Tibial artery (tissue), 4 donors: ENCODE results near the gene ZNF524.

Experiments
- DNase-seq, 2 donors: peaks; one replicate each; pipeline ENCODE4 v3.0.0-alpha.2; 2019
- H3K27ac ChIP-seq, 2 donors: fragments of 200-600 bp; sonication (generic) in 1 of 2; 1 replicate in 1 of 2; 2 replicates in 1 of 2; pipeline ENCODE4 v1.5.1; 2018 to 2019; ENCODE audit warnings: mild to moderate bottlenecking in 1 of 2
- H3K27me3 ChIP-seq, 2 donors: fragments of 200-600 bp; sonication (generic) in 1 of 2; one replicate each; pipeline versions ENCODE4 v1.5.1 to v1.6.0; 2016 to 2019
- H3K36me3 ChIP-seq, 3 donors: fragments of 200-600 bp; sonication (generic) in 2 of 3; one replicate each; pipeline ENCODE4 v1.5.1; 2016 to 2019; ENCODE audit warnings: mild to moderate bottlenecking in 2 of 3
- H3K4me1 ChIP-seq, 4 donors: fragments of 200-600 bp; sonication (generic) in 2 of 4; 1 replicate in 3 of 4; 2 replicates in 1 of 4; pipeline ENCODE4 v1.5.1; 2016 to 2019
- H3K4me3 ChIP-seq, 2 donors: fragments of 200-600 bp; sonication (generic) in 1 of 2; 1 replicate in 1 of 2; 2 replicates in 1 of 2; pipeline ENCODE4 v1.5.1; 2018 to 2019; ENCODE audit warnings: mild to moderate bottlenecking in 2 of 2
- H3K9me3 ChIP-seq, 3 donors: fragments of 200-600 bp; sonication (generic) in 1 of 3; one replicate each; pipeline ENCODE4 v1.5.1; 2016 to 2019
- intact Hi-C: fragments of 100-400 bp; cut with DNase I; formaldehyde crosslinking; loops from one replicate; pipeline ENCODE4 v1.15.0; 2023; ENCODE audit warnings: low total_unique reads
- TF ChIP-seq, protein P1 (sequence below), 2 experiments: fragments of 200-600 bp in 1 of 2; fragments of 450-650 bp in 1 of 2; IDR thresholded peaks; one replicate each; pipeline ENCODE4 v1.5.1; 2017 to 2019; ENCODE audit warnings: antibody characterized with exemption in 2 of 2, mild to moderate bottlenecking in 1 of 2, moderate library complexity in 1 of 2

ZNF524 gene

DNA sequence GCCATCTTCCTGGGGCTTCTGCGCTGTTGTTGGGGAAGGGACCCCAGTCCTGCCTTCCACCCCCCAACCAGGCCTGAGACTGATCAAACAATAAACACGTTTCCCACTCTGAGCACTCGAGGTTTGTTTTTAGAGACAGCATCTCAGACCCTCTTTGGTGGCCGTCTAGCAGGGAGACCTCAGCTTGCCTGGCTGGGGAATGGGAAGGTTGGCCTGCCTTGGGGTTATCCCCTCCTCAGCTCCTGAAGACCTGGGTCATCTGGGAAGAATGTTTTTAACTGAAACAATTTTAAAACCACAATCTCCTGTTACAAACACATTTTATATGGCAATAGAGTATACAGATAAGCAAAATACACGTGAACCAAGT, 45.4 kb downstream of the ZNF524 start:
- intact Hi-C loops: no loop called here
- peaks cover 0 to 72% (median 48%) of the 10 kb centered on the region in 4 donors for H3K4me1 ChIP-seq
- no peaks in the 10 kb centered on the region for H3K9me3 ChIP-seq
- no peak overlapping the region for H3K27ac ChIP-seq
- H3K27me3 ChIP-seq: no peaks in the 10 kb centered on the region
- no peak overlapping the region for H3K4me3 ChIP-seq
- TF ChIP-seq, protein P1, sequence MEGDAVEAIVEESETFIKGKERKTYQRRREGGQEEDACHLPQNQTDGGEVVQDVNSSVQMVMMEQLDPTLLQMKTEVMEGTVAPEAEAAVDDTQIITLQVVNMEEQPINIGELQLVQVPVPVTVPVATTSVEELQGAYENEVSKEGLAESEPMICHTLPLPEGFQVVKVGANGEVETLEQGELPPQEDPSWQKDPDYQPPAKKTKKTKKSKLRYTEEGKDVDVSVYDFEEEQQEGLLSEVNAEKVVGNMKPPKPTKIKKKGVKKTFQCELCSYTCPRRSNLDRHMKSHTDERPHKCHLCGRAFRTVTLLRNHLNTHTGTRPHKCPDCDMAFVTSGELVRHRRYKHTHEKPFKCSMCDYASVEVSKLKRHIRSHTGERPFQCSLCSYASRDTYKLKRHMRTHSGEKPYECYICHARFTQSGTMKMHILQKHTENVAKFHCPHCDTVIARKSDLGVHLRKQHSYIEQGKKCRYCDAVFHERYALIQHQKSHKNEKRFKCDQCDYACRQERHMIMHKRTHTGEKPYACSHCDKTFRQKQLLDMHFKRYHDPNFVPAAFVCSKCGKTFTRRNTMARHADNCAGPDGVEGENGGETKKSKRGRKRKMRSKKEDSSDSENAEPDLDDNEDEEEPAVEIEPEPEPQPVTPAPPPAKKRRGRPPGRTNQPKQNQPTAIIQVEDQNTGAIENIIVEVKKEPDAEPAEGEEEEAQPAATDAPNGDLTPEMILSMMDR (IDR thresholded peaks at IDR 0.05): no peak
- H3K36me3 ChIP-seq: peaks cover 0 to 15% (median 10%) of the 10 kb centered on the region in 3 donors
- no peak for DNase-seq

DNA sequence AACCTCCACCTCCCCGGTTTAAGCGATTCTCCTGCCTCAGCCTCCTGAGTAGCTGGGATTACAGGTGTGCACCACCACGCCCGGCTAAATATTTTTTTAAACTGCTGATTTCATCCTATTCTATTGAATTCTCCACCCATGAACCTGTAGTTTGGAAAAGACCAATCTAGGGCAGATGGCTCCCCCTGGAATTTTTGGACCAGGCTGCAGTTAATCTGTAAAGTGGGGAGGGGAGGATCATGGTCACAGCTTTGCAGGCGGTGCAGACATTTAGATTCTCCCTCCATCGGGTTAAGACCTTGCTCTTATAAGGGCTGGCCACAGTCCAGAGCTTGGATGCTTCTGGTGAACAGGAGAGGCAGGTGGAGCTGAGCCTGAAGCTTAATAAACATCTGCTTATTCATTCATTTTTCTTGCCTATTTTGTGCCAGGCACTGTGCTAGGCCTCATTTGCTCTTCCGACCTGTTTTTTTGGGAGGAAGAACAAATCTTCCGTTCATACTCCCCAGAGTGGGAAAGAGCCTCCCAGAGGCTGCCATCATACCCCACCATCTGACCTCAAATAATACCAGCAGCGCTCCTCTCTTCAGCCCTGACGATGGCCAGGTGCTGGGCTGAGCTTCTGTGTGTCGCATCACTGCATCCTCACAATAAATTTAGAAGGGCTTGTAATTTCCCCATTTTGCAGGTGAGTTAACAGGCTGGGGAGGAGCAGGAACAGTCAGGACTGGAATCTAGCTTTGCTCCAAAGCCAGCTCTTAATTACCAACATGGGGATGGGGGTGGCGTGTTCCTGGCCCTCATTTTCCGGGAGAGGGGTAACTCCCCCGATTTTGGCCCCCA, 47.0 kb downstream of the ZNF524 start:
- no peaks in the 10 kb centered on the region for H3K9me3 ChIP-seq
- no peak for DNase-seq
- intact Hi-C loops: no loop called here
- peak overlapping the region; percentile 71 to 79 for H3K4me3 ChIP-seq
- peaks cover 0 to 19% (median 10%) of the 10 kb centered on the region in 3 donors for H3K36me3 ChIP-seq
- H3K27ac ChIP-seq: peak overlapping the region; percentile 78 to 80
- TF ChIP-seq, protein P1 (IDR thresholded peaks at IDR 0.05): no peak
- H3K4me1 ChIP-seq: peaks cover 0 to 60% (median 40%) of the 10 kb centered on the region in 4 donors
- no peaks in the 10 kb centered on the region for H3K27me3 ChIP-seq

DNA sequence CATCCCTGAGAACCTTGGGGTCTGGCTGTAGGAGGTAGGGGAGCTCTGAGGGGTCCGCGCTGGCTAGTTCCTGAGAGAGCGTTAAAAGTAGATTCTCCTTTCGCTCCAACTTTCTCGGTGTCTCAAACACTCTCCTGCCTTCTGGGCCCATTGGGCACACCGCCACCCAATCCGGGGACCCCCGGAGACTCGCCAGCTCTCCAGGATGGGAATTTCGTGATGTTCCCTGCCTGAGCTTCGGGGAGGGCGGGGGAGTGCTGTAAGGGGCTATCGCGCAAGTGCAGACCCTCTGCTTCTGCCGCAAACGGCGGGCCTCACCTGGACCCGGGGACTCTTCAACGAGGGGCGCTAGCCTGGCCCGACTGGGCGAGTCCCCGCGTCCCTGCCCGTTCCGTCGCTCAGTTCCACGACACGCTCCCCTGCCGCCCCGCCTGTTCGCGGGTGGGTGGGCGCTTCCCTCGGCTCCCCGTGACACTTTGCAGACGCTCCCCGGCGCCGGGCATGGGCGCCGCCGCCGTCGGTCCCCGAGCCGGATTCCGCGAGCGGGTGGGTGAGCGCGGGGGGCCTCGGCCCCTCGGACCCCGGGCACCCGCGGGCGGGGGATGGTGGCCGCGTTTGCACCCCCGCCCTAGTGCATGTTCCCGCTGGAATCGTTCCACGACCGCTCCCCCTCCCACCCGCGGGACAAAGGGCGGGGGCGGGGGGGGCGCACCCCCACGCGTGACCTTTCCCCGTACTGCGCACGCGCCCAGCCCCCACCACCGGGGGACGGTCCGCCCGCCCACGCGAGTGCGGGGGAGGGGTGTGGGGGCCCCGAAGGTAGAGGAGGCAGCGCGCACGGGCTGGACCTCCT, 47.9 kb downstream of the ZNF524 start, which contains the start of gene CCDC106:
CCDC106 (plus strand) TSS at position 481 of the 853 bp plus-strand sequence. CDS start 835 bp downstream, outside the sequence.
- TF ChIP-seq, protein P1 (IDR thresholded peaks at IDR 0.05): no peak
- intact Hi-C loops: no loop called here
- no peaks in the 10 kb centered on the region for H3K9me3 ChIP-seq
- H3K27ac ChIP-seq: peak within 1 kb of the TSS; percentile 78 to 80
- H3K4me3 ChIP-seq: peak within 1 kb of the TSS; percentile 71 to 79
- peaks cover 0 to 27% (median 10%) of the 10 kb centered on the region in 3 donors for H3K36me3 ChIP-seq
- peak in 1 of 2 donors; percentile 60 for DNase-seq
- no peaks in the 10 kb centered on the region for H3K27me3 ChIP-seq
- H3K4me1 ChIP-seq: peaks cover 0 to 54% (median 35%) of the 10 kb centered on the region in 4 donors

DNA sequence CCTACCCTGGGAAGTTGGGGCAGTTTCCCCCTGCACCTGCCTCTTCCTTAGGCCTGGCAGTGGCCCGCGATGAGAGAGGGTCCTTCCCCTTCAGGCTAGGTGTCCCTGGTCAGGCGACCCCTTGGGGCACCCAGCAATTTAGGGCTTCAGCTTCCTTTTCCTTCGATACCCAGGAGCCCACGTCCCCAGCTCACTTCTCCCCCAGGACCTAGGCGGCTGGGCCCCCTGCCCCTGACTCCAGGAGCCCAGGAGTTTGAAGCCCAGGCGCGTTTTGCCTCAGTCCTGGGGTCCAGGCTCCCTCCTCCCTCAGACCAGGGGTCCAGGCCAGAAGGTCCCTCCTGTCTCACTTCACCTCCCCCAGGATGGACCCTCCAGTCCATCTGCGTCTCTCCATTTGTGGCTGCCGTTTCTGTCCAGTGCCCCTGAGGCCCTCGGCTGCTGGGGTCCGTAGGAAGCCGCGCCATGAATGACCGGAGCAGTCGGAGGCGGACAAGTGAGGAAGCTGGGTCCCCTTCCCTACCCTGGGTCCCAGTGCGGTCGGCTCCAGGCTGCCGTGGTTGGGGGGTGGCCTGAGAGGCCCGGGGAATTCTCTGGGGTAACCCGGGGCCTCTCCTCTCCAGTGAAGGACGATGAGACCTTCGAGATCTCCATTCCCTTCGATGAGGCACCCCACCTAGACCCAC, 48.6 kb downstream of the ZNF524 start:
- H3K4me1 ChIP-seq: peaks cover 0 to 52% (median 36%) of the 10 kb centered on the region in 4 donors
- peak overlapping the region; percentile 78 to 80 for H3K27ac ChIP-seq
- intact Hi-C loops: no loop called here
- H3K9me3 ChIP-seq: no peaks in the 10 kb centered on the region
- TF ChIP-seq, protein P1 (IDR thresholded peaks at IDR 0.05): no peak
- no peak for DNase-seq
- peak overlapping the region; percentile 71 to 79 for H3K4me3 ChIP-seq
- H3K27me3 ChIP-seq: no peaks in the 10 kb centered on the region
- peaks cover 0 to 27% (median 10%) of the 10 kb centered on the region in 3 donors for H3K36me3 ChIP-seq
